WERI-Rb-1 (cell line): ENCODE data around the gene MAD1L1.

ENCODE experiments used
- DNase-seq: peaks from one replicate; pipeline ENCODE4 v3.0.0-alpha.2; 2020
- H3K27ac ChIP-seq: fragments of 250-450 bp; sonication (Bioruptor Pico); 2 replicates; pipeline ENCODE4 v1.5.1; 2020; ENCODE audit warnings: mild to moderate bottlenecking, moderate library complexity
- H3K27me3 ChIP-seq: fragments of 250-450 bp; sonication (Bioruptor Pico); 2 replicates; pipeline ENCODE4 v1.5.1; 2021; ENCODE audit warnings: mild to moderate bottlenecking, low read depth, moderate library complexity; ENCODE audit not compliant: insufficient read depth, severe bottlenecking
- H3K36me3 ChIP-seq: fragments of 250-450 bp; sonication (Bioruptor Pico); 2 replicates; pipeline ENCODE4 v1.5.1; 2020; ENCODE audit warnings: mild to moderate bottlenecking, moderate library complexity
- H3K4me3 ChIP-seq: 2 replicates; pipeline ENCODE4 v1.5.1; 2011; ENCODE audit warnings: low read depth, mild to moderate bottlenecking, control low read depth, low read length
- H3K9me3 ChIP-seq: fragments of 250-450 bp; sonication (Bioruptor Pico); 2 replicates; pipeline ENCODE4 v1.5.1; 2021; ENCODE audit warnings: mild to moderate bottlenecking, moderate library complexity; ENCODE audit not compliant: severe bottlenecking
- TF ChIP-seq, protein P1 (sequence below): IDR thresholded peaks from 2 replicates; pipeline ENCODE4 v1.5.1; 2011; ENCODE audit warnings: low read depth, mild to moderate bottlenecking, control low read depth, inconsistent platforms, low read length

The MAD1L1 gene

GRCh38 chr7:2193575-2194305, 39.0 kb downstream of the MAD1L1 start:
- no peaks in the 10 kb centered on the region for H3K27me3 ChIP-seq
- peaks cover 4% of the 10 kb centered on the region for H3K9me3 ChIP-seq
- DNase-seq, result no peak
- H3K36me3 ChIP-seq, result peaks cover 29% of the 10 kb centered on the region
- TF ChIP-seq, protein P1, sequence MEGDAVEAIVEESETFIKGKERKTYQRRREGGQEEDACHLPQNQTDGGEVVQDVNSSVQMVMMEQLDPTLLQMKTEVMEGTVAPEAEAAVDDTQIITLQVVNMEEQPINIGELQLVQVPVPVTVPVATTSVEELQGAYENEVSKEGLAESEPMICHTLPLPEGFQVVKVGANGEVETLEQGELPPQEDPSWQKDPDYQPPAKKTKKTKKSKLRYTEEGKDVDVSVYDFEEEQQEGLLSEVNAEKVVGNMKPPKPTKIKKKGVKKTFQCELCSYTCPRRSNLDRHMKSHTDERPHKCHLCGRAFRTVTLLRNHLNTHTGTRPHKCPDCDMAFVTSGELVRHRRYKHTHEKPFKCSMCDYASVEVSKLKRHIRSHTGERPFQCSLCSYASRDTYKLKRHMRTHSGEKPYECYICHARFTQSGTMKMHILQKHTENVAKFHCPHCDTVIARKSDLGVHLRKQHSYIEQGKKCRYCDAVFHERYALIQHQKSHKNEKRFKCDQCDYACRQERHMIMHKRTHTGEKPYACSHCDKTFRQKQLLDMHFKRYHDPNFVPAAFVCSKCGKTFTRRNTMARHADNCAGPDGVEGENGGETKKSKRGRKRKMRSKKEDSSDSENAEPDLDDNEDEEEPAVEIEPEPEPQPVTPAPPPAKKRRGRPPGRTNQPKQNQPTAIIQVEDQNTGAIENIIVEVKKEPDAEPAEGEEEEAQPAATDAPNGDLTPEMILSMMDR, result no peak
- H3K4me3 ChIP-seq, result no peak overlapping the region
- H3K27ac ChIP-seq, result no peak overlapping the region

- DNase-seq, result no peak
- peaks cover 4% of the 10 kb centered on the region for H3K9me3 ChIP-seq
- peaks cover 26% of the 10 kb centered on the region for H3K36me3 ChIP-seq
- TF ChIP-seq, protein P1, result no peak
- H3K4me3 ChIP-seq, result no peak overlapping the region
- H3K27me3 ChIP-seq, result no peaks in the 10 kb centered on the region
- no peak overlapping the region for H3K27ac ChIP-seq
These were observed 39.8 kb downstream of the MAD1L1 start for GRCh38 chr7:2192831-2193534.

DNA sequence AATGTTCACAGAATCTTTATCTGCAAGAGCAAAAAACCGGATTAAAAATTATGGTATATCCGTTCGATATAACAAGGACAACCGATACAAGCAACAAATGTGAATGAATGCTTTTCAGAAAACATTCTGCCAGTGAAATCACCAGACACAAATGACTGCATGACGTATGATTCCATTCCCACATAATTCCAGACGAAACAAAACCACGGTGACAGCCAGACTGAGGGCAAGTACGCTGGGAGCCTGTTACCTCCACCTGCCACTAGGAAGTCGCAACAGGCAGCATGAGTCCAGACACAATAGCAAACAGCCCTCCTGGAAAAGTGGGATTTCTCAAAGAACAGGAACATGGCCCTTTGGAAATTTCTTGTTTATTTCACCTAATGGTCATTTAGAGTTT, 41.7 kb downstream of the MAD1L1 start:
- Histone ChIP-seq H3K36me3 (peaks cover 15% of the 10 kb centered on the region), H3K27ac (no peak overlapping the region), H3K9me3 (peaks cover 4% of the 10 kb centered on the region), H3K27me3 (no peaks in the 10 kb centered on the region), H3K4me3 (no peak overlapping the region)
- TF ChIP-seq, protein P1, result no peak
- DNase-seq, result no peak

GRCh38 chr7:2190531-2190930, 42.2 kb downstream of the MAD1L1 start:
- TF ChIP-seq, protein P1, result no peak
- Histone ChIP-seq H3K4me3 (no peak overlapping the region), H3K27me3 (no peaks in the 10 kb centered on the region), H3K9me3 (peaks cover 4% of the 10 kb centered on the region), H3K36me3 (peaks cover 10% of the 10 kb centered on the region), H3K27ac (no peak overlapping the region)
- no peak for DNase-seq

- Histone ChIP-seq H3K36me3 (peaks cover 3% of the 10 kb centered on the region; the same call in 1 of the 2 replicates), H3K27me3 (no peaks in the 10 kb centered on the region), H3K27ac (no peak overlapping the region), H3K9me3 (no peaks in the 10 kb centered on the region), H3K4me3 (no peak overlapping the region)
- TF ChIP-seq, protein P1, result no peak
- no peak for DNase-seq
These were observed 46.6 kb downstream of the MAD1L1 start for GRCh38 chr7:2186166-2186565.
